IMR-90 (cell line): Measurements from ENCODE around the gene USP12. TPM values are rescaled to one million over a fixed set of nuclear protein-coding genes. Genes with fewer than 3 reads are reported as not detected.

Experiments
- ATAC-seq: fragments of 200-7000 bp; cut with Tn5 transposase; 2 replicates; pipeline ENCODE4 v1.9.1; 2020; ENCODE audit warnings: low read depth, mild to moderate bottlenecking, moderate library complexity
- BruUV-seq: library from RNA; stranded (reverse); fragments of 400-500 nt; replicated peaks from 2 replicates; lab custom pipeline; 2021; lab: Mats Ljungman, UMichigan
- CTCF ChIA-PET: fragments of 300-600 bp; formaldehyde crosslinking; extraction: SDS; loops from one replicate; lab custom pipeline; 2021; ENCODE audit warnings: antibody characterized with exemption; lab: Yijun Ruan, JAX
- POLR2A ChIA-PET: fragments of 300-600 bp; sonication (Branson Sonifier 250); formaldehyde crosslinking; loops from one replicate; lab custom pipeline; 2022; ENCODE audit warnings: antibody characterized with exemption; ENCODE audit not compliant: unreplicated experiment; lab: Charles Lee
- DNase-seq: peaks from one replicate; pipeline ENCODE4 v3.0.0; 2013
- H2AFZ ChIP-seq: replicated peaks from 2 replicates; pipeline ENCODE3; 2013; ENCODE audit warnings: low read length, mild to moderate bottlenecking; ENCODE audit not compliant: poor library complexity
- H2AK5ac ChIP-seq: 2 replicates; pipeline ENCODE4 v1.6.1; 2013; ENCODE audit warnings: low read depth, low read length, inconsistent platforms
- H2AK9ac ChIP-seq: replicated peaks from 2 replicates; pipeline ENCODE3; 2013; ENCODE audit warnings: mild to moderate bottlenecking, low read depth, low read length, moderate library complexity; ENCODE audit not compliant: poor library complexity
- H2BK120ac ChIP-seq: 2 replicates; pipeline ENCODE4 v1.6.1; 2013; ENCODE audit warnings: low read depth, low read length, inconsistent platforms
- H2BK15ac ChIP-seq: 3 replicates; pipeline ENCODE4 v1.6.1; 2013; ENCODE audit warnings: low read depth, low read length, inconsistent platforms
- H2BK20ac ChIP-seq: 2 replicates; pipeline ENCODE4 v1.6.1; 2013; ENCODE audit warnings: low read depth, mild to moderate bottlenecking, inconsistent platforms, low read length, moderate library complexity
- H2BK5ac ChIP-seq: 2 replicates; pipeline ENCODE4 v1.6.1; 2013; ENCODE audit warnings: mild to moderate bottlenecking, low read depth, low read length, inconsistent platforms; ENCODE audit not compliant: poor library complexity, severe bottlenecking
- H3K14ac ChIP-seq: replicated peaks from 2 replicates; pipeline ENCODE4 v1.6.1; 2013; ENCODE audit warnings: low read depth, low read length, inconsistent platforms
- H3K18ac ChIP-seq: 2 replicates; pipeline ENCODE4 v1.6.1; 2013; ENCODE audit warnings: low read depth, low read length, control low read depth
- H3K23ac ChIP-seq: 2 replicates; pipeline ENCODE4 v1.6.1; 2013; ENCODE audit warnings: low read depth, low read length, inconsistent platforms
- H3K27ac ChIP-seq: 2 replicates; pipeline ENCODE4 v1.5.1; 2013; ENCODE audit warnings: mild to moderate bottlenecking, control low read depth, low read length; ENCODE audit not compliant: insufficient read depth
- H3K27me3 ChIP-seq: 2 replicates; pipeline ENCODE4 v1.6.1; 2013; ENCODE audit warnings: low read length; ENCODE audit not compliant: control insufficient read depth, insufficient read depth
- H3K36me3 ChIP-seq: 2 replicates; pipeline ENCODE4 v1.6.1; 2013; ENCODE audit warnings: low read length, mixed read lengths; ENCODE audit not compliant: control insufficient read depth, insufficient read depth
- H3K4ac ChIP-seq: 2 replicates; pipeline ENCODE4 v1.6.1; 2013; ENCODE audit warnings: low read depth, low read length, inconsistent platforms
- H3K4me1 ChIP-seq: 2 replicates; pipeline ENCODE4 v1.6.1; 2013; ENCODE audit warnings: low read length, mixed read lengths; ENCODE audit not compliant: control insufficient read depth, insufficient read depth
- H3K4me2 ChIP-seq: 2 replicates; pipeline ENCODE4 v1.6.1; 2013; ENCODE audit warnings: low read depth, mild to moderate bottlenecking, control low read depth, low read length, moderate library complexity
- H3K4me3 ChIP-seq: 2 replicates; pipeline ENCODE4 v1.5.1; 2013; ENCODE audit warnings: low read depth, mild to moderate bottlenecking, control low read depth, low read length, moderate library complexity; ENCODE audit not compliant: insufficient read depth
- H3K56ac ChIP-seq: 2 replicates; pipeline ENCODE4 v1.6.1; 2013; ENCODE audit warnings: low read length, inconsistent platforms; ENCODE audit not compliant: insufficient read depth; ENCODE audit errors: extremely low read depth
- H3K79me1 ChIP-seq, 2 experiments: 2 replicates each; pipeline ENCODE4 v1.6.1; 2013; ENCODE audit warnings: low read length in 2 of 2, inconsistent platforms in 1 of 2, low read depth in 1 of 2
- H3K9ac ChIP-seq: 2 replicates; pipeline ENCODE4 v1.6.1; 2013; ENCODE audit warnings: low read depth, low read length, control low read depth
- H3K9me1 ChIP-seq: 2 replicates; pipeline ENCODE4 v1.6.1; 2013; ENCODE audit warnings: low read length, inconsistent platforms; ENCODE audit not compliant: insufficient read depth
- H3K9me3 ChIP-seq: 2 replicates; pipeline ENCODE4 v1.6.1; 2013; ENCODE audit warnings: low read length; ENCODE audit not compliant: control insufficient read depth, insufficient read depth
- H4K20me1 ChIP-seq: 2 replicates; pipeline ENCODE4 v1.6.1; 2013; ENCODE audit warnings: low read length, inconsistent platforms; ENCODE audit not compliant: insufficient read depth
- H4K5ac ChIP-seq: 2 replicates; pipeline ENCODE4 v1.6.1; 2013; ENCODE audit warnings: mild to moderate bottlenecking, low read depth, low read length, control low read depth
- H4K8ac ChIP-seq, 2 experiments: 2 replicates each; pipeline ENCODE4 v1.6.1; 2013; ENCODE audit warnings: low read depth in 2 of 2, low read length in 2 of 2, control low read depth in 1 of 2, inconsistent platforms in 1 of 2
- H4K91ac ChIP-seq: 2 replicates; pipeline ENCODE4 v1.6.1; 2013; ENCODE audit warnings: low read depth, low read length, inconsistent platforms; ENCODE audit not compliant: insufficient read depth
- BHLHE40 ChIP-seq: fragments of 150-350 bp; IDR thresholded peaks from 2 replicates; pipeline ENCODE4 v1.6.1; 2016; ENCODE audit warnings: mild to moderate bottlenecking, low read depth, low read length
- CEBPB ChIP-seq: IDR thresholded peaks from 2 replicates; pipeline ENCODE4 v1.6.1; 2012; ENCODE audit warnings: low read depth, low read length, improper control_type of control experiment
- MAFK ChIP-seq: IDR thresholded peaks from 2 replicates; pipeline ENCODE4 v1.6.1; 2012; ENCODE audit warnings: low read depth, low read length, improper control_type of control experiment
- MAZ ChIP-seq: IDR thresholded peaks from 2 replicates; pipeline ENCODE4 v1.6.1; 2012; ENCODE audit warnings: low read depth, mild to moderate bottlenecking, low read length, improper control_type of control experiment, moderate library complexity, borderline replicate concordance
- NFE2L2 ChIP-seq: fragments of 150-350 bp; IDR thresholded peaks from 2 replicates; pipeline ENCODE4 v1.6.1; 2016; ENCODE audit warnings: low read depth, mild to moderate bottlenecking, low read length
- POLR2A ChIP-seq: IDR thresholded peaks from 2 replicates; pipeline ENCODE4 v1.6.1; 2012; ENCODE audit warnings: mild to moderate bottlenecking, low read depth, low read length
- RAD21 ChIP-seq: IDR thresholded peaks from 2 replicates; pipeline ENCODE4 v1.6.1; 2012; ENCODE audit warnings: low read length, improper control_type of control experiment
- RFX5 ChIP-seq: IDR thresholded peaks from 2 replicates; pipeline ENCODE4 v1.8.0; 2012; ENCODE audit warnings: low read depth, mild to moderate bottlenecking, low read length, moderate library complexity
- WGBS, 2 experiments: methylation state at CpG; one replicate each; pipeline versions ENCODE4 v1.1.5 to v1.1.7; 2013; ENCODE audit warnings: missing lambda C conversion rate in 2 of 2; ENCODE audit not compliant: insufficient read length in 1 of 2; ENCODE audit errors: extremely low coverage in 2 of 2; 5-methylcytosine and 5-hydroxymethylcytosine counted together
- dilution Hi-C: fragments of 300-500 bp; cut with HindIII; formaldehyde crosslinking; loops from one replicate; pipeline ENCODE4 v1.14.3; 2018; ENCODE audit warnings: low sequenced_read_pairs; ENCODE audit not compliant: unreplicated experiment
- in situ Hi-C: fragments of 300-500 bp; cut with MboI; formaldehyde crosslinking; loops from 3 replicates; pipeline ENCODE4 v1.14.3; 2019; ENCODE audit warnings: low sequenced_read_pairs, inconsistent platforms, mixed read lengths
- intact Hi-C: fragments of 100-400 bp; cut with micrococcal nuclease; formaldehyde crosslinking; loops from 2 replicates; pipeline ENCODE4 v1.10.0; 2022
- polyA plus RNA-seq, 3 experiments: library from polyadenylated mRNA; depleted of rRNA; stranded (reverse); fragments of >200 nt; gene quantifications; 2 replicates each; pipeline ENCODE4 v1.2.3, GENCODE V29; 2012; ENCODE audit warnings: low replicate concordance in 1 of 3
- total RNA-seq: library from RNA; depleted of rRNA; stranded (reverse); fragments of >200 nt; gene quantifications from 2 replicates; pipeline ENCODE4 v1.2.3, GENCODE V29; 2012
- TF ChIP-seq, protein P1 (sequence below): fragments of 150-350 bp; IDR thresholded peaks from 2 replicates; pipeline ENCODE4 v1.6.1; 2016; ENCODE audit warnings: low read depth, mild to moderate bottlenecking, low read length, moderate library complexity, borderline replicate concordance

Gene USP12
- total and polyA plus RNA-seq, 2 of the 4 experiments (the other 2 are of a cell fraction): 11.8 to 16.5 TPM

DNA sequence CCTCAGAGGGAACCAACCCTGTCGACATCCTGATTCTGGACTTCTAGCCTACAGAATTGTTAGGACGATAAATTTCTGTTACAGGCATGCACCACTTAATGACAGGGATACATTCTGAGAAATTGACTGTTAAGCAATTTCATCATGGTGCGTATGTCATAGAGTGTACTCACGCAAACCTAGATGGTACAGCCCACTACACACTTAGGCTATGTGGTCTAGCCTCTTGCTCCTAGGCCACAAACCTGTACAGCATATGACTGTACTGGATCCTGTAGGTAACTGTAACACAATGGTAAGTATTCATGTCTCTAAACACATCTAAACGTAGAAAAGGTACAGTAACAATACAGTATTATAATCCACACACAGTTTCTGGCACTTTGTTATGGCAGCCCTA lies 13.3 kb downstream of the USP12 start:
- H3K4me3 ChIP-seq: no peak overlapping the region
- no peak overlapping the region for H3K4ac ChIP-seq
- H4K20me1 ChIP-seq: peaks cover 75% of the 10 kb centered on the region
- H2AK9ac ChIP-seq: no peak overlapping the region
- H3K14ac ChIP-seq: no peak overlapping the region
- CTCF ChIA-PET: no interaction called here
- H3K36me3 ChIP-seq: no peaks in the 10 kb centered on the region
- no peak overlapping the region for H2AFZ ChIP-seq
- in situ Hi-C loops: no loop called here
- no peak overlapping the region for H4K5ac ChIP-seq
- H2AK5ac ChIP-seq: no peak overlapping the region
- H2BK120ac ChIP-seq: no peak overlapping the region
- no peak overlapping the region for H2BK20ac ChIP-seq
- no TSS peak for BruUV-seq
- no peak overlapping the region for H3K23ac ChIP-seq
- peaks cover 3% of the 10 kb centered on the region; the same call in 1 of the 2 replicates for H3K4me1 ChIP-seq
- DNase-seq (no peak), ATAC-seq (no peak)
- no peak overlapping the region for H2BK5ac ChIP-seq
- no peaks in the 10 kb centered on the region for H3K27me3 ChIP-seq
- H4K8ac ChIP-seq: no peak overlapping the region
- H3K4me2 ChIP-seq: no peak overlapping the region
- TF ChIP-seq MAZ: no peak
- TF ChIP-seq CEBPB: no peak
- no peak for TF ChIP-seq POLR2A
- no peak for TF ChIP-seq MAFK
- no peak for TF ChIP-seq RAD21
- no peak for TF ChIP-seq NFE2L2
- TF ChIP-seq, protein P1, sequence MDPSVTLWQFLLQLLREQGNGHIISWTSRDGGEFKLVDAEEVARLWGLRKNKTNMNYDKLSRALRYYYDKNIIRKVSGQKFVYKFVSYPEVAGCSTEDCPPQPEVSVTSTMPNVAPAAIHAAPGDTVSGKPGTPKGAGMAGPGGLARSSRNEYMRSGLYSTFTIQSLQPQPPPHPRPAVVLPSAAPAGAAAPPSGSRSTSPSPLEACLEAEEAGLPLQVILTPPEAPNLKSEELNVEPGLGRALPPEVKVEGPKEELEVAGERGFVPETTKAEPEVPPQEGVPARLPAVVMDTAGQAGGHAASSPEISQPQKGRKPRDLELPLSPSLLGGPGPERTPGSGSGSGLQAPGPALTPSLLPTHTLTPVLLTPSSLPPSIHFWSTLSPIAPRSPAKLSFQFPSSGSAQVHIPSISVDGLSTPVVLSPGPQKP: no peak
- no peak for TF ChIP-seq BHLHE40
- no peak for TF ChIP-seq RFX5
- no peak overlapping the region for H2BK15ac ChIP-seq
- POLR2A ChIA-PET: no interaction called here
- dilution Hi-C loops: no loop called here
- H3K56ac ChIP-seq: no peak overlapping the region
- no peak overlapping the region for H3K9ac ChIP-seq
- no peak overlapping the region for H3K27ac ChIP-seq
- intact Hi-C loops: no loop called here
- H3K9me1 ChIP-seq: peaks cover 11% of the 10 kb centered on the region
- no peaks in the 10 kb centered on the region for H3K9me3 ChIP-seq
- no peak overlapping the region for H3K18ac ChIP-seq
- WGBS, 2 experiments: 83% methylated on average over 1 of the region's 5 CpGs; no CpG with 5 or more reads in 1 of the 2 experiments
- peaks cover 5 to 71% of the 10 kb centered on the region in 2 experiments; a peak in 3 of 4 replicates for H3K79me1 ChIP-seq
- H4K91ac ChIP-seq: no peak overlapping the region
